A549 (cell line): ENCODE data around the gene NCAPH2. TPM values are rescaled to one million over a fixed set of nuclear protein-coding genes. Genes with fewer than 3 reads are reported as not detected.

ENCODE experiments used
- ATAC-seq, 2 experiments: fragments of 200-7000 bp in 1 of 2; fragments of >200 bp in 1 of 2; cut with Nextera tagmentation in 1 of 2; cut with Tn5 transposase in 1 of 2; 3 replicates each; pipeline versions ENCODE4 v1.8.0 to v1.9.1; 2018 to 2020; ENCODE audit warnings: mild to moderate bottlenecking in 1 of 2, moderate library complexity in 1 of 2
- CTCF ChIA-PET: fragments of 300-600 bp; sonication (Branson Sonifier 250); formaldehyde crosslinking; extraction: SDS; loops from one replicate; lab custom pipeline; 2021; ENCODE audit warnings: antibody characterized with exemption, inconsistent platforms; lab: Yijun Ruan, JAX
- POLR2A ChIA-PET: fragments of 350-600 bp; formaldehyde crosslinking; extraction: SDS; loops from one replicate; lab custom pipeline; 2021; ENCODE audit warnings: antibody characterized with exemption, inconsistent platforms; lab: Yijun Ruan, JAX
- DNase-seq, 2 experiments: peaks; one replicate each; pipeline versions ENCODE4 v3.0.0 to v3.0.0-alpha.2; 2011 to 2016; ENCODE audit warnings: low read depth in 1 of 2, low spot score in 1 of 2
- FAIRE-seq: peaks from 2 replicates; lab custom pipeline; 2011; peaks lifted over from hg19 to GRCh38; lab: Jason Lieb, UNC
- H3K27ac ChIP-seq, 2 experiments: fragments of >200 bp; sonication (Bioruptor Twin); formaldehyde crosslinking; 3 replicates each; pipeline ENCODE4 v1.5.1; 2016 to 2017
- H3K4me1 ChIP-seq: fragments of >200 bp; sonication (Bioruptor Twin); formaldehyde crosslinking; 3 replicates; pipeline ENCODE4 v1.6.1; 2016
- H3K4me2 ChIP-seq: fragments of >200 bp; sonication (Bioruptor Twin); formaldehyde crosslinking; 3 replicates; pipeline ENCODE4 v1.6.1; 2016
- H3K4me3 ChIP-seq: fragments of >200 bp; sonication (Bioruptor Twin); formaldehyde crosslinking; 3 replicates; pipeline ENCODE4 v1.5.1; 2016
- H3K9me3 ChIP-seq: fragments of >200 bp; sonication (Bioruptor Twin); formaldehyde crosslinking; 3 replicates; pipeline ENCODE4 v1.6.1; 2016
- CEBPB ChIP-seq, 2 experiments: fragments of >200 bp in 1 of 2; sonication (Bioruptor Twin) in 1 of 2; formaldehyde crosslinking in 1 of 2; IDR thresholded peaks; 2 replicates each; pipeline ENCODE4 v1.6.1; 2012 to 2016
- CHD4 ChIP-seq: fragments of 200-600 bp; sonication (generic); IDR thresholded peaks from 2 replicates; pipeline ENCODE4 v1.6.1; 2016; ENCODE audit warnings: antibody characterized with exemption, mild to moderate bottlenecking, borderline replicate concordance
- EHF ChIP-seq: fragments of 250-450 bp; sonication (Bioruptor Pico); IDR thresholded peaks from 2 replicates; pipeline ENCODE4 v1.5.0; 2020; ENCODE audit warnings: mild to moderate bottlenecking
- EP300 ChIP-seq, 2 experiments: fragments of >200 bp; sonication (Bioruptor Twin); formaldehyde crosslinking; IDR thresholded peaks; 2 replicates in 1 of 2; 3 replicates in 1 of 2; pipeline ENCODE4 v1.6.1; 2016 to 2017
- FOSL2 ChIP-seq, 2 experiments: fragments of 450-650 bp in 1 of 2; fragments of >200 bp in 1 of 2; sonication (Bioruptor Twin) in 1 of 2; formaldehyde crosslinking; IDR thresholded peaks; 2 replicates each; pipeline versions ENCODE4 v1.5.0 to v1.6.1; 2016 to 2020; ENCODE audit warnings: mild to moderate bottlenecking in 1 of 2, moderate library complexity in 1 of 2
- HOXB13 ChIP-seq: fragments of 250-450 bp; sonication (Bioruptor Pico); IDR thresholded peaks from 2 replicates; pipeline ENCODE4 v1.5.0; 2020; ENCODE audit warnings: low read depth, mild to moderate bottlenecking, moderate library complexity
- KDM1A ChIP-seq: fragments of 200-600 bp; sonication (generic); IDR thresholded peaks from 2 replicates; pipeline ENCODE4 v1.6.1; 2016; ENCODE audit warnings: low read depth, mild to moderate bottlenecking
- KDM5A ChIP-seq: fragments of 200-600 bp; sonication (generic); IDR thresholded peaks from 2 replicates; pipeline ENCODE4 v1.6.1; 2016; ENCODE audit warnings: antibody characterized with exemption, mild to moderate bottlenecking
- MYC ChIP-seq: IDR thresholded peaks from 2 replicates; pipeline ENCODE4 v1.6.1; 2012; ENCODE audit warnings: mild to moderate bottlenecking, inconsistent platforms, low read length, improper control_type of control experiment, borderline replicate concordance
- NFE2L2 ChIP-seq: fragments of 150-350 bp; conservative IDR thresholded peaks from 2 replicates; pipeline ENCODE4 v1.6.1; 2014; ENCODE audit warnings: low read length
- POLR2A ChIP-seq: IDR thresholded peaks from 2 replicates; pipeline ENCODE4 v1.6.1; 2012; ENCODE audit warnings: mild to moderate bottlenecking, low read length
- RAD21 ChIP-seq, 2 experiments: fragments of >200 bp in 1 of 2; sonication (Bioruptor Twin) in 1 of 2; formaldehyde crosslinking in 1 of 2; IDR thresholded peaks in 1 of 2; conservative IDR thresholded peaks in 1 of 2; 2 replicates in 1 of 2; 3 replicates in 1 of 2; pipeline ENCODE4 v1.6.1; 2012 to 2018; ENCODE audit warnings: inconsistent platforms in 1 of 2
- RARB ChIP-seq: fragments of 250-450 bp; sonication (Bioruptor Pico); IDR thresholded peaks from 2 replicates; pipeline ENCODE4 v1.8.0; 2021; ENCODE audit warnings: mild to moderate bottlenecking, moderate library complexity
- RFX5 ChIP-seq: fragments of 450-650 bp; IDR thresholded peaks from 2 replicates; pipeline ENCODE4 v1.7.1; 2014; ENCODE audit warnings: antibody characterized with exemption, mild to moderate bottlenecking, moderate library complexity
- SREBF2 ChIP-seq: fragments of 450-650 bp; IDR thresholded peaks from 2 replicates; pipeline ENCODE4 v1.6.1; 2014; ENCODE audit warnings: mild to moderate bottlenecking, moderate library complexity
- ZC3H11A ChIP-seq: fragments of 450-650 bp; IDR thresholded peaks from 2 replicates; pipeline ENCODE4 v1.6.1; 2014; ENCODE audit warnings: antibody characterized with exemption, mild to moderate bottlenecking
- WGBS: methylation state at CpG from one replicate; pipeline ENCODE4 v1.1.6; 2017; ENCODE audit errors: missing lambda C conversion rate; 5-methylcytosine and 5-hydroxymethylcytosine counted together
- polyA plus RNA-seq, 4 experiments: library from polyadenylated mRNA; depleted of rRNA in 3 of 4; stranded (reverse); fragments of >200 nt; fragmentation: RNase III in 1 of 4; extraction: RNeasy Plus Mini Kit Qiagen cat#74134 plus additional on column Dnase treatment in 1 of 4; gene quantifications; 2 replicates in 3 of 4; 3 replicates in 1 of 4; pipeline ENCODE4 v1.2.3, GENCODE V29; 2011 to 2017
- TF ChIP-seq, protein P1 (sequence below): fragments of 450-650 bp; IDR thresholded peaks from 2 replicates; pipeline ENCODE4 v1.6.1; 2014; ENCODE audit warnings: antibody characterized with exemption
- TF ChIP-seq, protein P2 (sequence below): fragments of >200 bp; sonication (Bioruptor Twin); formaldehyde crosslinking; IDR thresholded peaks from 3 replicates; pipeline ENCODE4 v1.5.1; 2016
- TF ChIP-seq, protein P3 (sequence below): IDR thresholded peaks from 2 replicates; pipeline ENCODE4 v1.6.1; 2012
- TF ChIP-seq, protein P4 (sequence below): fragments of 250-450 bp; sonication (Bioruptor Pico); IDR thresholded peaks from 2 replicates; pipeline ENCODE4 v1.5.0; 2021; ENCODE audit warnings: mild to moderate bottlenecking, moderate library complexity, borderline replicate concordance
- TF ChIP-seq, protein P5 (sequence below): fragments of 250-450 bp; sonication (Bioruptor Pico); IDR thresholded peaks from 2 replicates; pipeline ENCODE4 v1.5.0; 2020; ENCODE audit warnings: low read depth, mild to moderate bottlenecking, moderate library complexity
- TF ChIP-seq, protein P6 (sequence below): IDR thresholded peaks from 2 replicates; pipeline ENCODE4 v1.6.1; 2012; ENCODE audit warnings: low read depth, borderline replicate concordance
- TF ChIP-seq, protein P7 (sequence below): fragments of >200 bp; sonication (Bioruptor Twin); formaldehyde crosslinking; IDR thresholded peaks from 3 replicates; pipeline ENCODE4 v1.6.1; 2016

The NCAPH2 gene
- polyA plus RNA-seq, 2 of the 4 experiments (the other 2 are of a cell fraction), result 14.3 to 27.7 TPM

DNA sequence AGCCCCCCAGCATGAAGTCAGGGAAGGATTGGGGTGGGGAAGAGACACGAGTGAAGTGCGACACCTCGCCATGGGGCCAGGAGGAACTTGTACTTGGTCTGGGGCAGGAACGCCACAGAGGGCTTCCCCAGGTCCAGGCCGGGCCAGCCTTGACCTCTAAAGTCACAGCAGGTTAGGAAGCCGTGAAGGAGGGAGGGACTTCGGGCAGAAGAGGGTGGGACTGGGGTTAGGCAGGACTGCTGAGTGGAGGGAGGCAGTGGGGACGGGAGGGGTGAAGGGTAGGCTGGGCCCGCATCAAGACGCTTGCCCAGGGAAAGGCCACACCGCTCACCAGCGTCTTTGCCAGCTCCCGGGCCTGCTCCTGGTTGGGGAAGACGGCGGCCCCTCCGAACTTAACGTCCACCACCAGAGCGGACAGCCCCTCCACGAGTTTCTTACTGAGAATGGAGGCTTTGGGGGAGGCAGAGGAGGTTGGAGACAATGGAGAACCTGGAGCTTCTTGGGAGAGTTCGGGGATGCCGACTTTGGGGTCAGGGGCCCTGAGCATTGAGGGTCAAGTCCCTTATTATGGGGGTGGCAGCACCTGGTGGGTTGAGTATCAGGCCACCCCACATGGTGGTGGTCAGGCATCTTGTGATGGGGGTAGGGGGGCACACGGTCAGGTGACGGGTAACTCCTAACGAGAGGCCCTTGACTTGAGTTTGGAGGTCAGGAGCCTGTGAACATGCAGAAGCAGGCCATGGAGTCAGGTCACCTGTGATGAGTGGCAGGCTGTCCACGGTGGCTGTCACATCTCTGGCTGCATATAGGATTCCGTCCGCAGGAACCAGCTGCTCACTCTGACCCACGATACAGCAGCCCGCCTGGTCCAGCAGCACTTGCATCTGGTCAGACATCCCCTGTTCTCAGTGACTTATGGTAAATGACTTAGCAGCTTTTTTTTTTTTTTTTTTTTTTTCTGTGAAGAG lies 19.1 kb downstream of the NCAPH2 start:
- FAIRE-seq, result no peak
- Histone ChIP-seq H3K9me3 (no peaks in the 10 kb centered on the region), H3K4me1 (peaks cover 20% of the 10 kb centered on the region), H3K4me2 (peak overlapping the region; percentile 96), H3K4me3 (peak overlapping the region; percentile 70)
- ChIA-PET CTCF (interaction anchor here (0.5 to 3.0 kb wide), 4 partner anchors 18 to 286 kb away, joined by 3 to 19 read pairs (median 4); partner anchors contain the start of gene SYCE3), POLR2A (interaction anchor here (0.6 to 2.4 kb wide), 5 partner anchors 12 to 590 kb away, joined by 3 to 13 read pairs (median 3); partner anchors contain the start of genes KLHDC7B, LMF2 and NCAPH2)
- WGBS, result 43% methylated on average over 28 of the region's 29 CpGs
- peak; percentile 17 to 56; a peak in 5 of 6 replicates for ATAC-seq
- peak; percentile 44 to 84 for DNase-seq
- TF ChIP-seq, protein P1, sequence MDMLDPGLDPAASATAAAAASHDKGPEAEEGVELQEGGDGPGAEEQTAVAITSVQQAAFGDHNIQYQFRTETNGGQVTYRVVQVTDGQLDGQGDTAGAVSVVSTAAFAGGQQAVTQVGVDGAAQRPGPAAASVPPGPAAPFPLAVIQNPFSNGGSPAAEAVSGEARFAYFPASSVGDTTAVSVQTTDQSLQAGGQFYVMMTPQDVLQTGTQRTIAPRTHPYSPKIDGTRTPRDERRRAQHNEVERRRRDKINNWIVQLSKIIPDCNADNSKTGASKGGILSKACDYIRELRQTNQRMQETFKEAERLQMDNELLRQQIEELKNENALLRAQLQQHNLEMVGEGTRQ, result no peak
- TF ChIP-seq KDM1A (no peak), EHF (CRISPR knock-in tag) (no peak), CHD4 (no peak), MYC (no peak), ZC3H11A (no peak), FOSL2 (IDR thresholded peaks at IDR 0.05) (no peak), FOSL2 (CRISPR knock-in tag; IDR thresholded peaks at IDR 0.05) (no peak), RAD21 (conservative IDR thresholded peaks at IDR 0.05 in 1 of 2, IDR thresholded peaks at IDR 0.05 in 1 of 2) (no peak), RFX5 (no peak), KDM5A (no peak), SREBF2 (no peak), RARB (CRISPR knock-in tag) (no peak), EP300 (IDR thresholded peaks at IDR 0.05) (no peak), POLR2A (peak; percentile 29; the same call in 1 of the 2 replicates), CEBPB (IDR thresholded peaks at IDR 0.05) (no peak), HOXB13 (CRISPR knock-in tag) (no peak), NFE2L2 (no peak)
- TF ChIP-seq, protein P2, sequence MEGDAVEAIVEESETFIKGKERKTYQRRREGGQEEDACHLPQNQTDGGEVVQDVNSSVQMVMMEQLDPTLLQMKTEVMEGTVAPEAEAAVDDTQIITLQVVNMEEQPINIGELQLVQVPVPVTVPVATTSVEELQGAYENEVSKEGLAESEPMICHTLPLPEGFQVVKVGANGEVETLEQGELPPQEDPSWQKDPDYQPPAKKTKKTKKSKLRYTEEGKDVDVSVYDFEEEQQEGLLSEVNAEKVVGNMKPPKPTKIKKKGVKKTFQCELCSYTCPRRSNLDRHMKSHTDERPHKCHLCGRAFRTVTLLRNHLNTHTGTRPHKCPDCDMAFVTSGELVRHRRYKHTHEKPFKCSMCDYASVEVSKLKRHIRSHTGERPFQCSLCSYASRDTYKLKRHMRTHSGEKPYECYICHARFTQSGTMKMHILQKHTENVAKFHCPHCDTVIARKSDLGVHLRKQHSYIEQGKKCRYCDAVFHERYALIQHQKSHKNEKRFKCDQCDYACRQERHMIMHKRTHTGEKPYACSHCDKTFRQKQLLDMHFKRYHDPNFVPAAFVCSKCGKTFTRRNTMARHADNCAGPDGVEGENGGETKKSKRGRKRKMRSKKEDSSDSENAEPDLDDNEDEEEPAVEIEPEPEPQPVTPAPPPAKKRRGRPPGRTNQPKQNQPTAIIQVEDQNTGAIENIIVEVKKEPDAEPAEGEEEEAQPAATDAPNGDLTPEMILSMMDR, result no peak
- TF ChIP-seq, protein P3, sequence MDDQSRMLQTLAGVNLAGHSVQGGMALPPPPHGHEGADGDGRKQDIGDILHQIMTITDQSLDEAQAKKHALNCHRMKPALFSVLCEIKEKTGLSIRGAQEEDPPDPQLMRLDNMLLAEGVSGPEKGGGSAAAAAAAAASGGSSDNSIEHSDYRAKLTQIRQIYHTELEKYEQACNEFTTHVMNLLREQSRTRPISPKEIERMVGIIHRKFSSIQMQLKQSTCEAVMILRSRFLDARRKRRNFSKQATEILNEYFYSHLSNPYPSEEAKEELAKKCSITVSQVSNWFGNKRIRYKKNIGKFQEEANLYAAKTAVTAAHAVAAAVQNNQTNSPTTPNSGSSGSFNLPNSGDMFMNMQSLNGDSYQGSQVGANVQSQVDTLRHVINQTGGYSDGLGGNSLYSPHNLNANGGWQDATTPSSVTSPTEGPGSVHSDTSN, result peak; percentile 33
- TF ChIP-seq, protein P4, sequence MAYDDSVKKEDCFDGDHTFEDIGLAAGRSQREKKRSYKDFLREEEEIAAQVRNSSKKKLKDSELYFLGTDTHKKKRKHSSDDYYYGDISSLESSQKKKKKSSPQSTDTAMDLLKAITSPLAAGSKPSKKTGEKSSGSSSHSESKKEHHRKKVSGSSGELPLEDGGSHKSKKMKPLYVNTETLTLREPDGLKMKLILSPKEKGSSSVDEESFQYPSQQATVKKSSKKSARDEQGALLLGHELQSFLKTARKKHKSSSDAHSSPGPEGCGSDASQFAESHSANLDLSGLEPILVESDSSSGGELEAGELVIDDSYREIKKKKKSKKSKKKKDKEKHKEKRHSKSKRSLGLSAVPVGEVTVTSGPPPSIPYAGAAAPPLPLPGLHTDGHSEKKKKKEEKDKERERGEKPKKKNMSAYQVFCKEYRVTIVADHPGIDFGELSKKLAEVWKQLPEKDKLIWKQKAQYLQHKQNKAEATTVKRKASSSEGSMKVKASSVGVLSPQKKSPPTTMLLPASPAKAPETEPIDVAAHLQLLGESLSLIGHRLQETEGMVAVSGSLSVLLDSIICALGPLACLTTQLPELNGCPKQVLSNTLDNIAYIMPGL (CRISPR knock-in tag), result no peak
- TF ChIP-seq, protein P5, sequence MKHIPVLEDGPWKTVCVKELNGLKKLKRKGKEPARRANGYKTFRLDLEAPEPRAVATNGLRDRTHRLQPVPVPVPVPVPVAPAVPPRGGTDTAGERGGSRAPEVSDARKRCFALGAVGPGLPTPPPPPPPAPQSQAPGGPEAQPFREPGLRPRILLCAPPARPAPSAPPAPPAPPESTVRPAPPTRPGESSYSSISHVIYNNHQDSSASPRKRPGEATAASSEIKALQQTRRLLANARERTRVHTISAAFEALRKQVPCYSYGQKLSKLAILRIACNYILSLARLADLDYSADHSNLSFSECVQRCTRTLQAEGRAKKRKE (CRISPR knock-in tag), result no peak
- TF ChIP-seq, protein P6, sequence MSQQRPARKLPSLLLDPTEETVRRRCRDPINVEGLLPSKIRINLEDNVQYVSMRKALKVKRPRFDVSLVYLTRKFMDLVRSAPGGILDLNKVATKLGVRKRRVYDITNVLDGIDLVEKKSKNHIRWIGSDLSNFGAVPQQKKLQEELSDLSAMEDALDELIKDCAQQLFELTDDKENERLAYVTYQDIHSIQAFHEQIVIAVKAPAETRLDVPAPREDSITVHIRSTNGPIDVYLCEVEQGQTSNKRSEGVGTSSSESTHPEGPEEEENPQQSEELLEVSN, result no peak
- TF ChIP-seq, protein P7, sequence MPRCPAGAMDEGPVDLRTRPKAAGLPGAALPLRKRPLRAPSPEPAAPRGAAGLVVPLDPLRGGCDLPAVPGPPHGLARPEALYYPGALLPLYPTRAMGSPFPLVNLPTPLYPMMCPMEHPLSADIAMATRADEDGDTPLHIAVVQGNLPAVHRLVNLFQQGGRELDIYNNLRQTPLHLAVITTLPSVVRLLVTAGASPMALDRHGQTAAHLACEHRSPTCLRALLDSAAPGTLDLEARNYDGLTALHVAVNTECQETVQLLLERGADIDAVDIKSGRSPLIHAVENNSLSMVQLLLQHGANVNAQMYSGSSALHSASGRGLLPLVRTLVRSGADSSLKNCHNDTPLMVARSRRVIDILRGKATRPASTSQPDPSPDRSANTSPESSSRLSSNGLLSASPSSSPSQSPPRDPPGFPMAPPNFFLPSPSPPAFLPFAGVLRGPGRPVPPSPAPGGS, result 0 out of 3 replicates have a peak, but pooled peaks have one; percentile 3
- TF ChIP-seq, all 56 proteins: peak for 3
- H3K27ac ChIP-seq, result peak overlapping the region; percentile 92 to 99
